Cardiac muscle cell (in vitro differentiated cells and primary cell): ENCODE results near the gene KBTBD2. TPM values are rescaled to one million over a fixed set of nuclear protein-coding genes. Genes with fewer than 3 reads are reported as not detected.

Experiments
- DNase-seq, 2 donors: peaks; one replicate each; pipeline versions ENCODE4 v3.0.0 to v3.0.0-alpha.2; 2010 to 2017; ENCODE audit warnings: low read depth in 1 of 2, low spot score in 1 of 2
- H3K27ac ChIP-seq: fragments of 200-600 bp; sonication (generic); 2 replicates; pipeline ENCODE4 v1.5.1; 2016
- H3K27me3 ChIP-seq: fragments of 200-600 bp; sonication (generic); 2 replicates; pipeline ENCODE4 v1.6.0; 2016; ENCODE audit warnings: control low read depth
- H3K36me3 ChIP-seq: fragments of 200-600 bp; sonication (generic); 2 replicates; pipeline ENCODE4 v1.5.1; 2016; ENCODE audit warnings: control low read depth
- H3K4me1 ChIP-seq: fragments of 200-600 bp; sonication (generic); 2 replicates; pipeline ENCODE4 v1.8.1; 2017; ENCODE audit warnings: low read depth, mild to moderate bottlenecking, mixed run types
- H3K4me3 ChIP-seq: fragments of 200-600 bp; sonication (generic); 2 replicates; pipeline ENCODE4 v1.5.1; 2016; ENCODE audit warnings: mild to moderate bottlenecking
- H3K9me3 ChIP-seq: fragments of 200-600 bp; sonication (generic); 2 replicates; pipeline ENCODE4 v1.5.1; 2017; ENCODE audit warnings: low read depth, mild to moderate bottlenecking, control low read depth
- polyA plus RNA-seq: library from polyadenylated mRNA; unstranded; fragments of >200 nt; fragmentation: Nextera tagmentation; extraction: Ambion mirVana; gene quantifications from 2 replicates; pipeline ENCODE4 v1.2.1, GENCODE V29; 2016
- total RNA-seq: library from RNA; depleted of rRNA; stranded (reverse); fragments of >200 nt; gene quantifications from 2 replicates; pipeline ENCODE4 v1.2.3, GENCODE V29; 2016
- TF ChIP-seq, protein P1 (sequence below): IDR thresholded peaks from 2 replicates; pipeline ENCODE4 v1.5.1; 2012; ENCODE audit warnings: low read depth, mild to moderate bottlenecking, low read length

Gene KBTBD2
- total and polyA plus RNA-seq, 2 experiments from 2014 or later: 35.4 to 41.6 TPM

- H3K36me3 ChIP-seq: peaks cover 2% of the 10 kb centered on the region
- H3K9me3 ChIP-seq: no peaks in the 10 kb centered on the region
- no peak overlapping the region for H3K4me3 ChIP-seq
- no peak overlapping the region for H3K27ac ChIP-seq
- no peaks in the 10 kb centered on the region for H3K27me3 ChIP-seq
- DNase-seq: no peak
- H3K4me1 ChIP-seq: no peaks in the 10 kb centered on the region
- TF ChIP-seq, protein P1, sequence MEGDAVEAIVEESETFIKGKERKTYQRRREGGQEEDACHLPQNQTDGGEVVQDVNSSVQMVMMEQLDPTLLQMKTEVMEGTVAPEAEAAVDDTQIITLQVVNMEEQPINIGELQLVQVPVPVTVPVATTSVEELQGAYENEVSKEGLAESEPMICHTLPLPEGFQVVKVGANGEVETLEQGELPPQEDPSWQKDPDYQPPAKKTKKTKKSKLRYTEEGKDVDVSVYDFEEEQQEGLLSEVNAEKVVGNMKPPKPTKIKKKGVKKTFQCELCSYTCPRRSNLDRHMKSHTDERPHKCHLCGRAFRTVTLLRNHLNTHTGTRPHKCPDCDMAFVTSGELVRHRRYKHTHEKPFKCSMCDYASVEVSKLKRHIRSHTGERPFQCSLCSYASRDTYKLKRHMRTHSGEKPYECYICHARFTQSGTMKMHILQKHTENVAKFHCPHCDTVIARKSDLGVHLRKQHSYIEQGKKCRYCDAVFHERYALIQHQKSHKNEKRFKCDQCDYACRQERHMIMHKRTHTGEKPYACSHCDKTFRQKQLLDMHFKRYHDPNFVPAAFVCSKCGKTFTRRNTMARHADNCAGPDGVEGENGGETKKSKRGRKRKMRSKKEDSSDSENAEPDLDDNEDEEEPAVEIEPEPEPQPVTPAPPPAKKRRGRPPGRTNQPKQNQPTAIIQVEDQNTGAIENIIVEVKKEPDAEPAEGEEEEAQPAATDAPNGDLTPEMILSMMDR: no peak
Measured at GRCh38 chr7:32915041-32915536, 23.5 kb upstream of the KBTBD2 start.

DNA sequence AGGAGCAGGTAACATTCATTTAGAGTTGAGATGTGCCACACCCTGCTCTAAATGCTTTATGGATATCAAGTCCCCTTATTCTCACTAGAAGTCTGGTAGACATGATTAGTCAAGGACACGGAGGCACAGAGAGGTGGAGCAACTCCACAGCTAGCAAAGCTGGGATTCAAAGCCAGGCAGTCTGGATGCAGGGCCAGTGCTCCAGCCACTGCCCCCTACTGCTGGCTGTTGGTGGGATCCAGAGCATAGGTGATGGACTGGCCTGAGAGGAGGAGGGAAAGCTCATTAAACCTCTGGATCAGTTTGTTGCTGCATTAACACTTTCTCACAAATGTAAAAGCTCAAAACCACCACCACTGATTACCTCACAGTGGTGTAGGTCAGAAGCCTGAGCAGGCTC, 22.6 kb upstream of the KBTBD2 start:
- TF ChIP-seq, protein P1: peak; percentile 22
- no peak for DNase-seq
- H3K4me1 ChIP-seq: no peaks in the 10 kb centered on the region
- H3K4me3 ChIP-seq: no peak overlapping the region
- H3K36me3 ChIP-seq: peaks cover 2% of the 10 kb centered on the region
- no peak overlapping the region for H3K27ac ChIP-seq
- no peaks in the 10 kb centered on the region for H3K27me3 ChIP-seq
- no peaks in the 10 kb centered on the region for H3K9me3 ChIP-seq

DNA sequence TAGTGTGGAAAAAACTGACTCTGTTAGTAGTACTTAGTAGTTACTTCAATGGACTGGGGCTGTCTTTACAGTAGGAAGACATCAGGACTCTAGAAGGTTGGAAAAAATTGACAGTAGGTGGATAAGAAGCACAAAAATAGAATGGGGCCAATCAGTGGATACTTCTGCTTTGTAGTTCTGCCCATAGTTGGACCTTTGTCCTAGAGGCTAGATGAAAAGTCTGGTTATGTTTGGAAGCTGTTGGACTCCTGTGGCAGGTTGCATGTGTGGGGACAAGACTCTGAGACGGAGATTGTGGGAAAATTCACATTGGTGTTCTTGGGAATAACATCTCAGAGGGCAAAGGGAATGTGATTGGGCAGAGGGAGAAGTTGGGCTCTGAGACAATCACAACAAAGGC, 18.6 kb upstream of the KBTBD2 start:
- DNase-seq: no peak
- H3K27me3 ChIP-seq: no peaks in the 10 kb centered on the region
- peaks cover 2% of the 10 kb centered on the region for H3K36me3 ChIP-seq
- no peaks in the 10 kb centered on the region for H3K9me3 ChIP-seq
- no peak overlapping the region for H3K27ac ChIP-seq
- no peak overlapping the region for H3K4me3 ChIP-seq
- H3K4me1 ChIP-seq: no peaks in the 10 kb centered on the region
- TF ChIP-seq, protein P1: no peak

DNA sequence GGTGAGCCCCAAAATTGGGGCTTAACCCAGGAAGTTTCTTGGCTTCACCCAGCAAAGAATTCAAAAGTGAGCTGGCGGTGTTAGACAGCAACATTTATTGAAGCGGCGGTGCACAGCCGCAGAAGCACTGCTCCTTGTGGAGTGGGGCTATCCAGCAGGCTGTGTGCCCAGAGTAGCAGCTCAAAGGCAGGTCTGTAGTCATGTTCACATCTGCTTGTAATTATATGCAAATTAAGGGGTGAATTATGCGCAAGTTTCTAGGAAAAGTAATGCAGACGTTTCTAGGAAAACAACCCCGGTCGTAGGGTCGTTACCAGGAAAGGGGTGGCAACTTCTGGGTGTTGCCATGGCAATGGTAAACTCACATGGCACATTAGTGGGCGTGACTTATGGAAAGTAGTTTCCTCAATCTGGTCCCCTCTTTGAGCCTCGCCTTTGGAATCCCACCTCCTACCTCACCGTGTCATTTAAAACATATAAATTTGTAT, 13.7 kb upstream of the KBTBD2 start:
- Histone ChIP-seq H3K27me3 (no peaks in the 10 kb centered on the region), H3K9me3 (no peaks in the 10 kb centered on the region), H3K27ac (no peak overlapping the region), H3K4me1 (no peaks in the 10 kb centered on the region), H3K4me3 (peak overlapping the region; percentile 22), H3K36me3 (no peaks in the 10 kb centered on the region)
- TF ChIP-seq, protein P1: peak; percentile 8
- peak; percentile 30 to 76 for DNase-seq

DNA sequence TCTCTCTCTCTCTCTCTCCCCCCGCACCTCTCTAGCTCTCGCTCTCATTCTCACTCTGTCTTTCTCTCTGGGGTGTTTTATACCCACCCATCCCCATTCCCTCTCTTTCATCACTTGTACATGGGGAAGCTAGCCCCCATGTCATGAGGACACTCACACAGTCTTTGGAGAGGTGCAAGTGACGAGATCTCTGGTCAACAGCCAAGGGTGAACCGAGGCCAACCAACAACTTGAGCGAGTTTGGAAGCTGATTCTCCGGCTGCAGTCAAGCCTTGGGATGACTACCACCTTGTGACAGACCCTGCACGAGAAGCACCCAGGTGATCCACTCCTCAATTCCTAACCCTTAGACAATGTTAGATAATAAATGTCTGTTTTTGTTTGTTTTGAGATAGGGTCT, 10.1 kb upstream of the KBTBD2 start:
- H3K4me1 ChIP-seq: no peaks in the 10 kb centered on the region
- no peak overlapping the region for H3K4me3 ChIP-seq
- no peak overlapping the region for H3K27ac ChIP-seq
- H3K36me3 ChIP-seq: no peaks in the 10 kb centered on the region
- H3K27me3 ChIP-seq: no peaks in the 10 kb centered on the region
- H3K9me3 ChIP-seq: no peaks in the 10 kb centered on the region
- TF ChIP-seq, protein P1: no peak
- DNase-seq: no peak
